HG03280 (cell line): ENCODE results near the gene SKAP1.
"Not testable (repeated sequence)": the region's sequence is repeated elsewhere in the genome, so short reads cannot be mapped to it uniquely, and the experiment has no call there.

Source experiments
- ATAC-seq: cut with Tn5 transposase; IDR thresholded peaks from one replicate; pipeline ENCODE4 v1.9.1; 2021; ENCODE audit warnings: mild to moderate bottlenecking, moderate library complexity; ENCODE audit not compliant: unreplicated experiment

SKAP1 gene

DNA sequence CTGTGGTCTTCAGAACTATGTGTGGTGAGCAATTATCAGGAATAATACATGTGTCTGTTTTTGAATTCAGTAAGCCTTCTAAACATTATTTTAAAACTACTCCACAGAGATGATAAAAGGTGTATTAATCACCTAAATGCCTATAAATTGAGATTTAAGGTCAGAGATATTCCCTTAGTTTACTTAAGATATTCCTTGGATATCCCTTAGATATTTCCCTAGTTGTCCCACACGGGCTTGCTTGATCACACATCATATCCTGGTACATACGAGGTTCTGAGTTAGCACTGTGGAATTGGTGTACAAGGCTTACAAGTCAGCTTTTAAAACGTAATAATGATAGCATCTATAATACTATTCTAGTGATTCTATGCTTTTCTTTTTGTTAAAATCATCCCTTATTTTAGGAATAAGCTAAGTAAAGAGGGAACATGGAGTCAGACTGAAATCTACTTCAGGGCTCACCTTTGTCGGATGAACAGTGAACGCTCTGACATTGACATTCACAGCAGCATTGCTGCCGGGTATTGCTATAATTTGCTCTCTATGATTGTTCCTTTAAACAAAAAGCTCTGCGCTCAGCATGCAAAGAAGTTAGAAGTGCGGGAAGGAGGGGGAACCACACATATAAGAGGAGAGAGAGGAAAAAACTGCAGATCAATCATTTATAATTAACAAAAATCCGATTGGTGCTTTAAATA, 136.5 kb downstream of the SKAP1 start:
- no peak for ATAC-seq

DNA sequence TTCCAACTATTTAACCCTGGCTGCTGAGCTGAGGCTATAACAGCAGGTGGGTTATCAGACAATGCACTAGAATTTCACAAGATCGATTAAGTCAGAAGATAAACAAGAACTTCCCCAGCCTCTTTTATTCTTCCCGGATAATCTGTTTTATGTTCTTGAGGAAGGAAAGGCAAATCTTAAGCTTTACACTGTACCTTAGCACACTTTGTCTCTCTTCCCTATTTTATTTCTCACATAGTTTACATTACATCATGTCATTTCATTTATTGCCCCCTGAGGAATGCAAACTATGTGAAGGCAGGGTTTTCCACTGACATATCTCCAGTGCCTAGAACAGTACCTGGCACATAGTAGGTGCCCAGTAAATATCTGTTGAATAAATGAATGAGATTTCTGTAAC, 139.6 kb downstream of the SKAP1 start:
- no peak for ATAC-seq

DNA sequence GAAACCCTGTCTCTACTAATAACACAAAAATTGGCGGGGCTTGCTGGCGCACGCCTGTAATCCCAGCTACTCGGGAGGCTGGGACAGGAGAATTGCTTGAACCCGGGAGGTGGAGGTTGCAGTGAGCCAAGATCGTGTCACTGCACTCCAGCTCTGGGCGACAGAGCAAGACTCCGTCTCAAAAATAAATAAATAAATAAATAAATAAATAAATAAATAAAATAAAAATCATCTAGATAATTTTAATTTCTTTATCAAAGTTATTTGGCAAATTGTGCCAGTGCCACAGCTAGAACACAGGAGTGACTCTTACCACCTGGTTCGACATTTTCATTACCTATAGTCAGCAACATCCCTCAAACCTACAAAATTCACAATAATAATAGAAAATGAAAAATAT, 143.1 kb downstream of the SKAP1 start:
- not testable (repeated sequence) for ATAC-seq

DNA sequence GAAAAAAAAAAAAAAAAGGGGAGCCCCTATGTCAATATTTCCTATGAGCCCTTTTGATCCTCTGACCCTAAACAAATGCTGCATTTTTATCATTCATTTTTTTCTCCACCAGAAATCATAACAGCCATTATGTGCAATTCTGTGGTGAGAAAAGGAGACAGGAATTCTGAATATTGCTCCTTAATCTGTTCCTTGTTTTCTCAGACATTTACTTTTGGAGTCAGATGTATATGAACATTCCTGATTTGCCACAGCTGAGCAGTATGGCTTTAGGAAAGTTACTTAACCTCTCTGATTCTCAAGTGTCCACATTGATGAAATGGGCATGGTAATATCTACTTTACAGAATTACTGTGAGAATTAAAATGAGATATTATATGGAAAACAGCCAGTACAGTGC, 144.4 kb downstream of the SKAP1 start:
- no peak for ATAC-seq

DNA sequence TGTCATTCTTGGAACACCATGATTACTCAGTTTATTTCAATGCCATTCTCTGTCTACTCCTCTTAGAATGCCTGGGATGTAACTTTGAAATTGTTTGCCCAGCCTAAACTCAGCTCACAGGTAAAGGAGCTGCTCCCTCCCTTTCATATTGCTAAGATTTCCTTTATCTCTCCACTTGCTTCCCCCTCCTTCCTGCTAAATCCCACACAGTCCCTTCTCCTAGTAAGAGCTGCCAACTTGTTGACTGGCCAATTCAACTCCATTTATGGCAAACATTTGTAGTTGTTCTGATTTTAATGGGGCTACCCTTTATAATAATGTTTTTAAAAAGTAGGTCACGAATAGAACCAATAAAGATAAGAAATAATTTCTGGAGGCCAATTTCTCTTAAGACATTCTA, 146.1 kb downstream of the SKAP1 start:
- ATAC-seq = no peak

GRCh38 chr17:48283411-48283810, 146.6 kb downstream of the SKAP1 start:
- no peak for ATAC-seq

DNA sequence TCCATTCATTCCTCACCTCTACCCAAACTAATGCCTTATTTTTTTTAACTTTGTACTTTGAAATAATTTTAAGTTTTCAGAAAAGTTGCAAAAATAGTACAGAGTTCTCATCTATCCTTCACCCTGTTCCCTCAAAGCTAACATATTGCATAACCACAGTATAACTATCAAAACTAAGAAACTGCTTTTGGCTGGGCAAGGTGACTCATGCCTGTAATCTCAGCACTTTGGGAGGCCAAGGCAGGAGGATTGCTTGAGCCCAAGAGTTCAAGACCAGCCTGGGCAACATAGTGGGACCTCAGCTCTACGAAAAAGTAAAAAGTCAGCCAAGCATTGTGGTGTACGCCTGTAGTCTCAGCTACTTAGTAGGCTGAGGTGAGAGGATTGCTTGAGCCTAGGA, 147.7 kb downstream of the SKAP1 start:
- ATAC-seq = no peak

DNA sequence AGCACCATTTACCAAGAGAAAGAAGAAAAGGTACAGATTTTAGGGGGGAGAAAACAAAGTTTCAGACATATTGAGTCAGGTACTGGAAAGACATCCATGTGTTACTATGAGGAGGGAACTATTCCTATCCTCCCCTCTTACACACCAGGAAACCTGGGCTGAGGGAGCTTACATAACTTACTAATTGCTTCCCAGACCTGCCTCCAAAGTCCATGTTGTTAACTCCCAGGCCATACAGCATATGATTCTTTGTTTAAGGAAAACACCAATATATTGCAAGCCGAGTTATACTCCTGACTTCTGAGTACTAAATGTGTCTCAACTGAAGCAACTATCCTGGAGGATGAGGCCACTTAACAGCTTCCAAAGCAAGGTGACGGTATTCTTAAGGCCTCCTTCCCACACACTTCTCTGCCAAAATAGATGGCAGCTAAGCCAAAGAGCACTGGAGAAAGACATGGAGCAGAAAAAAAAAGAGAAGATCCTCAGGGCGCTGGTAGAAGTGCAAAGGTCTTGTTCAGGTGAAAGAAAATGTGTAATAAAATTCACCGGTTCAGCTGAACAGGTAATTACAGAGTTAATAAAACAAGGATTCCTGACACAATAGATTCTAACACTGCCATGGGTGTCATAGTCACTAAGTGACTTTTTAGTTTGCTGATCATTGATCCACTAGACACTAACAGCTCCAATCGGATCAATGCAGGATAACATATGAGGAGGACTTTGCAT, 151.1 kb downstream of the SKAP1 start:
- no peak for ATAC-seq

- no peak for ATAC-seq
Measured at GRCh38 chr17:48276776-48277175, 153.2 kb downstream of the SKAP1 start.

- no peak for ATAC-seq
Measured at GRCh38 chr17:48270899-48271298, 159.1 kb downstream of the SKAP1 start.

DNA sequence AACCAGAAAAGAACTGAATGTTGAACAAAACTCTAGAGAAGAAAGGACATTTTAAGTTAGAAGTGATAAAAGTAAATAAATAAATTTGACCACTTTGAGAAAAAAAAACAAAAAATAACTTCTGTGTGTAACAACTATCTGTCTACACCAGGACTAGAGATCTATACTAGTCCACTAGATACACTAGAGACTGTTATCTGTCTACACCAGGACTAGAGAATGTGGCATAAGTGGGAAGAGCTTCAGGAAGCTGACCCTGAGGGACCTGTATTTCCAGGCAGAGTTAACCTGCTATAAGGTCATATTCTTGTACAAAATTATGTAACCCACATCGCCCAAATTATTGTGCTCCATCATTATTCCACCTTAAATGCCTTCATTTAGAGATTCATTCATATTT, 160.8 kb downstream of the SKAP1 start:
- ATAC-seq = no peak

DNA sequence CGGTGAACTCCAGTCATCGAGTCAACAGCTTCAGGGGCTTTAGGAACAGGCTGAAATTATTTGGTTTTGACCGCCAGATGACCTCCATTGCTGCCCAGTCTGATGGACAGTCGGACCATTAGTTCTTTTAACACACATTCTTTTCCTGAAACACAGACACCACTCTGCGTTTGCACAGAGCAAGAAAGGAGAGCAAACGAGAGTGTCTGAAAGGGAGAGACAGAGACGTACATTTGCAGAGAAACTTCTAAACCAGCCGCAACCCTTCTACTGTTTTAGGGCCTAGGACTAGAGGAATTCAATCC, 166.3 kb downstream of the SKAP1 start:
- ATAC-seq = no peak

DNA sequence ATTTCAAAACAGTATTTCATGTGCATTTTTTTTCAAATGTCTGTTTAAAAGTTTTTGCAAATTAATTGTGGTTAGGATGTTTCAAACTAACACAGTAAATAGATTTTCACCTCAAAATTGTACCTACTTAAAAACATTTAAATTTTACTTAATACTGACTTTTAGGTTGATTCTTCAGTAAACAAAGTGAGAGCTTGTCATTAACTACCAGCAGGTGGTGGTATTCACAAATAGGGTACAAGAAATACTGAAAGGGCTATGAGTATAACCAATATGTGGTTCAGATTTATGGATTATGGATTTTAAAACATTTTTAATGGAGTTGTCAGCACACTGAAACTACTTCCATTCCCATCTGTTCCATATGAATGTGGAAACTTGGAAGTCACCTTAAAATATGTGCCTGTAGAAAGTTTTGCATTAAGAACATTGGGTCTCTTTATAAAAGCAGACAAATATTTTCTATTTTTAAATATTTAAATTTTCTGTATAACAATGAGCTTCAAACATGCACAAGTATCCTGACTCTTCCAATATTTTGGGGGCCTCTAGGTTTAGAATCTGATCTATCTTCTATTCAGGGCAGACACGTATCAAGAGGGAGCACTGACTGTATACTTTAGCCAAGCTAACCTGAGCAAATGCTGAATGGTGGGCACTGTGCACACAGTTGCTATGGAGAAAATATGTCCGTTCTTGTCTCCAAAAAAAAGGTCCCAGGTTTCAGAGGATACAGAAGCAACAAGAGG, 166.9 kb downstream of the SKAP1 start:
- no peak for ATAC-seq

GRCh38 chr17:48261297-48261880, 168.6 kb downstream of the SKAP1 start:
- ATAC-seq = no peak

- ATAC-seq = no peak
Measured at GRCh38 chr17:48259694-48260291, 170.2 kb downstream of the SKAP1 start.

- ATAC-seq = no peak
Measured at GRCh38 chr17:48258331-48258730, 171.7 kb downstream of the SKAP1 start.

DNA sequence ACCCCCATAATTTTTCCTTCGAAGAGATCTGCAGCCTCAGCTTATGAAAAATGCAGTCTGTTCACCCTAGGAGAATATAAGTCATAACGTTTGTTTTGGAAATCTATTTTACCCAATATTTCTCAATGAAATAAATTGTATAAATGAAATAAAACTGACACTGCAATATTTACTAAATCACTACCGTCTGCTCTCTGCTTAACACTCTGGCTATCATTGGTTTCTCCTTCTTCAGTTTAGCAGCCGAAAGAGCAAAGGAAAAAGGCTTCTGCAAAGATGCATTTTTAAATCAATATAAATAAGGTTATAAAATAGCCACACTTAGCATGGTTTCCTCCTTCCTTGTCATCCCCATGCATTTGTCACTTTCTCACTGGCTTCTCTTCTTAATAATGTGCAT, 174.3 kb downstream of the SKAP1 start:
- no peak for ATAC-seq

GRCh38 chr17:48254896-48255295, 175.1 kb downstream of the SKAP1 start:
- ATAC-seq = no peak

DNA sequence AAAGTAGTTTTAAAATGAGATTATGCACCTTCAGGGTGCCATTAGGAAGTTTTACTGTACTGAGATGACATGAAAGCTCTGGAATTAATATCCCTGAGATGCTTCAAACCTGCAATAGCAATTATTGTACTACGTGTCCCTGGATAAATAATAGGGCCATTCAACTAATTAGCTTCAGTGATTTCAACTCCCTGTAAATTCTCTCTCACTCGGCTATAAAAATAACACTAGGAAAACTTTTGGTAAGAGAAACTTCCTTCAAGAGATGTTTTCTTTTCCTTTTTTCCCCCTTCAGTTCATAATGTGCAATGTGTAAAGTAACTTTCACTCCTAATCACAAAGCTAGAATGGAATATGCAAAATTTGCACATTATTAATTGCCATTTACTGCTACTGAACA, 176.0 kb downstream of the SKAP1 start:
- no peak for ATAC-seq

- no peak for ATAC-seq
Measured at GRCh38 chr17:48251950-48252349, 178.1 kb downstream of the SKAP1 start.

GRCh38 chr17:48250949-48251348, 179.1 kb downstream of the SKAP1 start:
- ATAC-seq = no peak
